Activated T-cell treated with anti-CD3 and anti-CD28 coated beads, Interleukin-2, amount 50 U/mL, for 4 hours (primary cell): ENCODE measurements around the gene CYP27B1. TPM values are rescaled to one million over a fixed set of nuclear protein-coding genes. Genes with fewer than 3 reads are reported as not detected.

Experiments used
- ATAC-seq, 2 donors: fragments of 200-7000 bp; cut with Tn5 transposase; one replicate each; pipeline ENCODE4 v1.10.0; 2021
- DNase-seq: peaks from one replicate; pipeline ENCODE4 v3.0.0-alpha.2; 2020
- H3K27me3 Mint-ChIP-seq: one replicate; pipeline ENCODE4 v1.8.0; 2021; ENCODE audit warnings: low read depth, mixed read lengths
- H3K36me3 Mint-ChIP-seq: one replicate; pipeline ENCODE4 v1.8.0; 2022; ENCODE audit warnings: mixed read lengths; ENCODE audit not compliant: insufficient read depth
- H3K4me1 Mint-ChIP-seq: one replicate; pipeline ENCODE4 v1.8.0; 2021; ENCODE audit warnings: low read depth, mixed read lengths
- H3K4me3 Mint-ChIP-seq: one replicate; pipeline ENCODE4 v1.8.0; 2021; ENCODE audit warnings: mild to moderate bottlenecking, moderate library complexity, mixed read lengths
- H3K9me3 Mint-ChIP-seq: one replicate; pipeline ENCODE4 v1.8.0; 2021; ENCODE audit warnings: mixed read lengths
- total RNA-seq, 3 donors: library from RNA; stranded (reverse); gene quantifications; one replicate each; pipeline ENCODE4 v1.2.1, GENCODE V29; 2021

The CYP27B1 gene
- total RNA-seq, 3 donors from 2014 or later = 18.4 to 19.6 (median 19.5) TPM

DNA sequence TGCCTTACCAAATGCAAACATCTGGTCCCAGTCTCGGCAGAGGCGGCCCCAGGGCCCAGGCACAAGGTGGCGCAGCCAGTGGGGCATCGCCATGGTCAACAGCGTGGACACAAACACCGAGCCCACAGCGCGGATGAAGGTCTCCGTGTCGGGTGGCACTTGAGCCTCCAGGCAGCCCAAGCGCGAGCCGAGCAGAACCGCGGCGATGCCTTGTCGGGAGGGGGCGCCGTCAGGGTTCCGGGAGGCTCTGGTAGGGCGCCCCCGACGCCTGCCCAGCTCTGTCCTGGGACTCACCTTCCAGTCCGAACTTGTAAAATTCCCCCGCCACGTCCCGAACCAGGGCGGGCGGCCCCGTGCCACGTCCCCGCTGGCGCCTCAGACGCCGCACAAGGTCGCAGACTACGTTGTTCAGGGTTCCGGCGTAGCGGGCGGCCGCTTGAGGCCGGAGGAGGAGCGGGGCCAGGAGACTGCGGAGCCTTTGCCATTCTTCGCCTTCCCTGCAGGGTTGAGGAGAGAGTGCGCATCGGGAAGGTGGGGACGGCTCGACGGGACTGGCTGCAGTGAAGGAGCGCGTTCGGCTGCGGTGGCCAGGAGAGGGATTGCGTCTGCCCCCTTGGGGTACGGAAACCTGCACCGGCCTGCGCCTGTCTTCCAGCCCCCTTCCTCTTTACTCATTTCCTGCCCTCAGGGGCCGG, 1.7 kb downstream of the CYP27B1 start:
- no peaks in the 10 kb centered on the region for H3K9me3 Mint-ChIP-seq
- ATAC-seq (peak; percentile 74 to 80), DNase-seq (peak; percentile 52)
- H3K4me1 Mint-ChIP-seq = peaks cover 31% of the 10 kb centered on the region
- peaks cover 26% of the 10 kb centered on the region for H3K36me3 Mint-ChIP-seq
- peaks cover 26% of the 10 kb centered on the region for H3K27me3 Mint-ChIP-seq
- H3K4me3 Mint-ChIP-seq = peak overlapping the region; percentile 90

DNA sequence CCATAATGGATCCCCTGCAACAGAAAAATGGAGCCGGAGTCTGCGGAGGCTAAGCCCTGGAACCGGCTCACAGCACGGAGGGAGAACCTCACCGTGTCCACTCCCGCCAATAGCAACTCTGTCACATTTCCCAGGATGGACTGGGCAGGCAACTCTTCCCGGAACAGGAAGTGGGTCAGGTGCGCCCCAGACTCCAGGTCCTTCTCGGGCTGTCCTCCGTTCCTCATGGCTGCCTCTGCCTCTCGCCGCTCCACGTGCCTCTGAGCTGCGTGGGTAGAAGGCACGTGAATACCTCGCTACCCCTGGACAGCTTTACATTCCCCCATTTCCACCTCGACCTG, 2.2 kb downstream of the CYP27B1 start:
- peaks cover 23% of the 10 kb centered on the region for H3K36me3 Mint-ChIP-seq
- ATAC-seq = peak; percentile 31 to 32

DNA sequence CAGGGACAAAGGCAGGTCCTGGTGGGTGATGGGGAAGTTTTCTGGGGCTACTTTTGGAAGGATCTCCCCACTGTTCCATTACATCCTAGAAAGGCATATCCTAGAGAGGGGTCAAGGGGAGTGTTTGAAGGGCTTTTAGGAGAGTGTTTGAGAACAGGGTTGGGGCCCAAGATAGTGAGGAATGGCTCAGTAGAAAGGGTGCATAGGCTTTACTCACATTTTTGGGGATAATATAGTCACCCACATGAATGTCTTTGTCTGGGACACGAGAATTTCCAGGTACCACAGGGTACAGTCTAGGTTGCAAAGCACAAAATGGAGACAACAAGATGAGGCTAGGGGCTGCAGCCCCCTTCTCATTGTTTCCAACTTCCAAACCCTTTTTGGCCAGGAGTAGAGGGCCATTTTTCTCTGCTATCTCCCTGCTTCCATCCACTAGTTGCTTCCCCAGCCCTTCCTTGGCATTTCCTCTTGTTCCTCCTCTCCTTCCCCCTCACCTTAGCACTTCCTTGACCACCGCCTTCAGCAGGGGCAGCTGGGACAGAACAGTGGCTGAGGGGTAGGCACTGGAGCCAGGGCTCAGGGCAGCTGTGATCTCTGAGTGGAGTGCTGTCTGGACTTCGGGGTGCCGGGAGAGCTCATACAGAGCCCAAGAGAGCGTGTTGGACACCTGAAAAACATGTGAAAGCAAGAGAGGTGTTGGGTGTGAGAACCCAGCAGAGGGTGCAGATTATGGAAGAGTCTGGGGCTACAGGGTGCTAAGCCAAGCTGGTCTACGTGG, 2.8 kb downstream of the CYP27B1 start:
- ATAC-seq (no peak), DNase-seq (no peak)
- Mint-ChIP-seq H3K27me3 (peaks cover 26% of the 10 kb centered on the region), H3K4me3 (peak overlapping the region; percentile 90), H3K4me1 (peaks cover 34% of the 10 kb centered on the region), H3K9me3 (no peaks in the 10 kb centered on the region), H3K36me3 (peaks cover 22% of the 10 kb centered on the region)

More for the DNA sequence above, 2.2 kb downstream of the CYP27B1 start:
- peak overlapping the region; percentile 90 for H3K4me3 Mint-ChIP-seq
- H3K9me3 Mint-ChIP-seq = no peaks in the 10 kb centered on the region
- DNase-seq = no peak
- peaks cover 26% of the 10 kb centered on the region for H3K27me3 Mint-ChIP-seq
- H3K4me1 Mint-ChIP-seq = peaks cover 30% of the 10 kb centered on the region

DNA sequence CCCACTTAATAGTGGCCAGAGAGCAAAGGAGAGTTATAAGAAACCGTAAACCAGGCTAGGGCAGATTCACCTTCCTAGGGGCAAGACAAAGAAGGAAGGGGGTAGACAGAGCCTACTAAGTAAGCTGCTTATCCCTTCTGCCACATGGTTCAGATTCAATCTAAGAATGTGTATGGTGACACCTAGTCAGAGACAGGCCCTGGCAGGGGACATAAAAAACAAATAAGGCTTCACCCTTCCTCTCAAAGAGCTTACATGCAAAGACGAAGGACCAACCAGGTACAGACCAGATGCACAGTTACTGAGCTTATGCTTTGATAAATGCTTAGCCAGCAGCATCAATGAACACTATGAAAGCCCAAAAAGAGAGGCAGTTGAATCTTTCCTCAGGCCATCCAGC, 4.4 kb downstream of the CYP27B1 start:
- DNase-seq (no peak), ATAC-seq (no peak)
- peaks cover 26% of the 10 kb centered on the region for H3K27me3 Mint-ChIP-seq
- H3K9me3 Mint-ChIP-seq = no peaks in the 10 kb centered on the region
- no peak overlapping the region for H3K4me3 Mint-ChIP-seq
- peaks cover 32% of the 10 kb centered on the region for H3K4me1 Mint-ChIP-seq
- H3K36me3 Mint-ChIP-seq = peaks cover 19% of the 10 kb centered on the region

DNA sequence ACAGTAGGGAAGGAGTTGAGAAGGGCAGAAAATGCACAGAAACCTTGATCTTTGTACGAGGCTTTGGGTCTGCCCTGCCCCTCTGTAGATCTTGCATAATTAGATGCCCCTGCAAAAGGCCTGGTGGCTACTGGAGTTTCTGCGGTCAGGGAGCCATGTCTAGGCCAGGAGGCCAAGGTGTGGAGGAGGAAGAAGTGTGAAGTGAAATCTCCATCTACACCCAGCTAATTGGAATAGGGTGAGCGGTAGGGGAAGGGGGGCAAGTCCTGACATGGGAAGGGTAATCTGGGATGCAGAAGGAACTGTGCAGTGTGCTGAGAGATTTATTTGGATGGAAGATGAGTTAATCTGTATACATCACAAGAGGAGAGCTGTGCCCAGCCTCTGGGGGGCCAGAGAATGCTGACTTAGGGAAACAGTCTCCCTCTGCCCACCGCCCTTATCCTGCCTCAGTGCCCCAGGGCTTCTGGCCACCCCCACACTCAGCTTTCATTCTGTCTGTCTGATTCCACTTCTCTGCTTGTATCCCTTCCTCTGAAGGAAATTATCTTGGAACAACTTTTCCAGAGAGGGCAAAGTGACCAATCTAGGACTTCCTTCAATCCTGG, 5.4 kb downstream of the CYP27B1 start:
- peaks cover 19% of the 10 kb centered on the region for H3K36me3 Mint-ChIP-seq

DNA sequence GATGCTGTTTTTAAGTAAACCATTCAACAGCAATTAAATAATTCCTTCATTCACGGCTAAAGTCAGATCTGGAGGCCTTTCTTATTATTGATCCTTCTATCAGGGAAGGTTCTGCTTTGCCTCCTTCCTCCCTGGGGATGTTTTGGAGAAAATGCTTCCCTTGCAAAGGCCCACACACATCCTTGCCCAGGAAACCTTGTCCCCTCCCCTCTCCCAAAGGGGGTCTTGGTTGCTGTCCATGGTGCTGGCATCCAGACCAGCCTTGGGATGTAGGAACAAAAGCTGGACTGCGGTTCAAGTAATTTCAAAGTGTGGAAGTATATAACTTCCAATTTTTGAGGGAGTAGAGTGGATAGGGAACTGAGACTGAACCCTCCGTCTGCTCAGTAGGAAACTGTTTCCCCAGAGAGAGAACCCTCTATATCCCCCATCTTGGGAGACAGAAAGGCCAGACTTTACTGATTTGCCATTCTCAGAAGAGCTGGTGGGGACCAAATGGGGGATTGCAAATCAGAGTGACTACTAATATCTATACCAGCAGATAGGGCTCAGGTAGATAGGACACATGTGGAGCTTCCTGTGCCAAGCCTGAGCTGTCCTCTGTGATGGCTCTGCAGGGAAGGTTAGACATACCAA, 6.4 kb downstream of the CYP27B1 start:
- ATAC-seq (no peak), DNase-seq (no peak)
- H3K27me3 Mint-ChIP-seq = peaks cover 15% of the 10 kb centered on the region
- H3K9me3 Mint-ChIP-seq = no peaks in the 10 kb centered on the region
- H3K4me1 Mint-ChIP-seq = peaks cover 32% of the 10 kb centered on the region
- no peak overlapping the region for H3K4me3 Mint-ChIP-seq
- H3K36me3 Mint-ChIP-seq = peaks cover 19% of the 10 kb centered on the region

More for the DNA sequence above, 5.4 kb downstream of the CYP27B1 start:
- ATAC-seq (no peak), DNase-seq (no peak)
- no peaks in the 10 kb centered on the region for H3K9me3 Mint-ChIP-seq
- H3K4me1 Mint-ChIP-seq = peaks cover 35% of the 10 kb centered on the region
- H3K4me3 Mint-ChIP-seq = no peak overlapping the region
- peaks cover 21% of the 10 kb centered on the region for H3K27me3 Mint-ChIP-seq

GRCh38 chr12:57759360-57759980, 7.4 kb downstream of the CYP27B1 start:
- peaks cover 19% of the 10 kb centered on the region for H3K36me3 Mint-ChIP-seq
- ATAC-seq (peak; percentile 17 to 18), DNase-seq (no peak)
- H3K4me1 Mint-ChIP-seq = peaks cover 29% of the 10 kb centered on the region
- peaks cover 12% of the 10 kb centered on the region for H3K27me3 Mint-ChIP-seq
- H3K4me3 Mint-ChIP-seq = no peak overlapping the region
- H3K9me3 Mint-ChIP-seq = no peaks in the 10 kb centered on the region

DNA sequence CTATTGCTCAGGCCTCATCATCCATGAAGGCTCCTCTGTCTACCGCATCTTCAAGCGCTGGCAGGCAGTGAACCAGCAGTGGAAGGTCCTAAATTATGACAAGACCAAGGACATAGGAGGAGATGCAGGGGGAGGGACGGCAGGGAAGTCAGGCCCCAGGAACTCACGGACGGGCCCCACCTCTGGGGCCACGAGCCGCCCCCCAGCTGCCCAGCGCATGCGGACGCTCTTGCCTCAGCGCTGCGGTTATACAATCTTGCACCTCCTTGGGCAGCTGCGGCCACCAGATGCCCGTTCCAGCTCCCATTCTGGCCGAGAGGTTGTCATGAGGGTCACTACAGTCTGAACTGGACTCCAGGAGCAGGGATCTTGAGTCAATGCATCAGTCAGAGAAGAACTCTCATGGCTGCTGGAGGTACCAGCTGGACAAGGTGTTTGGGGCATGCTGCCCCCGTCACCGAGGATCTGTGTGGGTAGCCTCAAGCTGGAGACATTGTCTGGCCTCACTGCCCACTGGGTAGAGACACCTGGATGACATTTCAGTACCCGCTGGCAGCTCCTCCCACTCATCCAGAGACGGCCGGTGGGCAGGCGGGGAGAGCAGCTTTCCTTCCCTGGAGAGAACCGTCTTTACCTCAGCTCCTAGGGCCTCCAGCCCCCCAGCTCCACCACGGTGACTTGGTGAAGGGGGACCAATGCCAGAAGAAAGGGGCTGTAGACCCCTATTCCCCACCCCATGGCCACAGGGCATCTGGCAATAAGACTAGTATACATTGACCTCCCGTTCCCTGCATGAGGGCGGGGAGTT, 8.1 kb downstream of the CYP27B1 start:
- H3K9me3 Mint-ChIP-seq = no peaks in the 10 kb centered on the region
- ATAC-seq = no peak
- no peak overlapping the region for H3K4me3 Mint-ChIP-seq
- H3K36me3 Mint-ChIP-seq = peaks cover 19% of the 10 kb centered on the region
- no peak for DNase-seq
- peaks cover 31% of the 10 kb centered on the region for H3K4me1 Mint-ChIP-seq
- peaks cover 8% of the 10 kb centered on the region for H3K27me3 Mint-ChIP-seq

DNA sequence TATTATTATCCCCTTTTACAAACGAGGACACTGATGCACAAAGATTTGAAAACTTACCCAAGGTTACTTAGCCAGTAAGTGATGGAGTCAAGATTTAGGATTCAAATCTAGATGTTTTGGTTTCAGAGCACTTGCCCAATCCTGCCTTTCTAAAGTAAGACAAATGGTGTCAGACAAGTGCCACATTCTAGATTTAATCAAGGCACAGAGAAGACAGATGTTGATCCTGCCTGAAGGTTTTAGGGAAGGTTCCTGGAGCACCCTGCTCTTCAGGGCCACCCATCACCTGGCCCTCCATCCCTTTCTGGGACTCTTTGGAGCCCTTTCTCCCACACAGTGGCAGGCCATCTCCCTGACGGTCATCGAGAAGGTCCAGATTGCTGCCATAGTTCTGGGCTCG, 9.1 kb downstream of the CYP27B1 start:
- Mint-ChIP-seq H3K36me3 (peaks cover 12% of the 10 kb centered on the region), H3K9me3 (no peaks in the 10 kb centered on the region), H3K27me3 (no peaks in the 10 kb centered on the region), H3K4me1 (peaks cover 37% of the 10 kb centered on the region), H3K4me3 (no peak overlapping the region)
- DNase-seq = no peak
- no peak for ATAC-seq

DNA sequence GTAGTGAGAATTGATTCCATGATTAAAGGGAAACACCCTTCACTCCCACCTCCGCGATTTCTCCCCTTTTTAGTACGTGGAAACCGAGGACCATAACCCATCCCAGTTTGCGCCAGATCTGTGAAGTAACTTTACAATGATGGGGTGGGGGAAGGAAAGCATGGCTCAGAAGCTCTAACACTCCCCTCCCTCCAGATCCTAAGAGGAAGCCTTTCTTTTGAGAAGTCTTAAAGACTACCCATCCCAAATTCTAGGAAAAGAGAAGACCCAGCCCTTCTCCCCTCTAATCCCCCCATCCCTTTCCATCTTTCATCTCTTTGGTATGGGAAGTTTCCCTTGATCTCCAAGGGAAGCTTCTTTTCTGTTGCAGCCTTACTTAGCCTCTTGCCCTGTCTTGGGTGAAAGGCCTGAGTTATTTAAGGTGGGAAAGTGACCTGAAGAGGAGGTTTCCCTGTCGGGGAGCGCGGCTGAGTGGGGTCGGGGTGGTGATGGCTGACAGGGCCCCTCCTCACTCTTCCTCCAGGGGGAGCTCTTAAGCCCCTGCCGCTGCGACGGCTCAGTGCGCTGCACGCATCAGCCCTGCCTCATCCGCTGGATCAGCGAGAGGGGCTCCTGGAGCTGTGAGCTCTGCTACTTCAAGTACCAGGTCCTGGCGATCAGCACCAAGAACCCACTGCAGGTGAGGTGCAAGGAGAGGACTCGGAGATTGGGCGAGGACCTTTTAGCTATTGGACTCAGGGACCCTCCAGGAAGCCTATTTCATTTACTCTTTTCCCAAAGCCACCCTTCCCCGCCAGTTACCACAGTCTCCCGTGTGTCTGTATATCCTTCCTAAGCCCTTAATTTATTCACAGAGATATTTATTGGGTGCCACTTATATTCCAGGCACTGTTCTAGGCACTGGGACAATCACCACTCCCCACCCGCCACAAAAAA, 10.2 kb downstream of the CYP27B1 start:
- H3K4me1 Mint-ChIP-seq = peaks cover 45% of the 10 kb centered on the region
- ATAC-seq (peak; percentile 37 to 42), DNase-seq (peak; percentile 69)
- H3K27me3 Mint-ChIP-seq = no peaks in the 10 kb centered on the region
- peak overlapping the region; percentile 84 for H3K4me3 Mint-ChIP-seq
- no peaks in the 10 kb centered on the region for H3K9me3 Mint-ChIP-seq
- peaks cover 11% of the 10 kb centered on the region for H3K36me3 Mint-ChIP-seq

GRCh38 chr12:57755454-57756372, 11.2 kb downstream of the CYP27B1 start:
- Mint-ChIP-seq H3K27me3 (no peaks in the 10 kb centered on the region), H3K36me3 (peaks cover 18% of the 10 kb centered on the region), H3K4me3 (peak overlapping the region; percentile 84), H3K9me3 (no peaks in the 10 kb centered on the region), H3K4me1 (peaks cover 54% of the 10 kb centered on the region)
- DNase-seq (no peak), ATAC-seq (no peak)

- no peak for DNase-seq
- no peak for ATAC-seq
- Mint-ChIP-seq H3K27me3 (no peaks in the 10 kb centered on the region), H3K36me3 (peaks cover 24% of the 10 kb centered on the region), H3K4me1 (peaks cover 60% of the 10 kb centered on the region), H3K9me3 (no peaks in the 10 kb centered on the region), H3K4me3 (no peak overlapping the region)
Measured at GRCh38 chr12:57755194-57755453, 11.8 kb downstream of the CYP27B1 start.
